GM18868 (cell line): ENCODE data around the gene ZBTB18.

Source experiments
- ATAC-seq: cut with Tn5 transposase; IDR thresholded peaks from one replicate; pipeline ENCODE4 v1.9.1; 2021; ENCODE audit warnings: mild to moderate bottlenecking, moderate library complexity; ENCODE audit not compliant: unreplicated experiment

Gene ZBTB18

DNA sequence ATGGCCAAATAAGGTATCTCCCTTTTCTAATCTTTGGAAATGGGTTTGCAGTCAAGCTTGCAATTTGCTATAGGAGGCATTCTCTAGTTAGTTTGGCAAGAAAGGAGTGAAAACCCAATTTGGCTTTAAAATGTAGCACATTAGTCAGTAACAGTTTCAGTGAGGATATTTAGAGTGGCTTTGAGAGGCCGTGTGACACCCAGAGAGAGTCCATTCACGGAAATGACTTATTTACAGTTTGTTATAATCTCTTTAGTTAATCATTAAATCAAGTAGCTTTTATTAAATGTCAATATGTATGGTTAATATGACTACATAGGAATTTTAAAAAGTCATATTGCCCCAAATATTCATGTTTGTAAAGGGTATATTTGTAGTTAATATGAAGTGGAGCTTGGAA, 9.6 kb downstream of the ZBTB18 start:
- no peak for ATAC-seq

DNA sequence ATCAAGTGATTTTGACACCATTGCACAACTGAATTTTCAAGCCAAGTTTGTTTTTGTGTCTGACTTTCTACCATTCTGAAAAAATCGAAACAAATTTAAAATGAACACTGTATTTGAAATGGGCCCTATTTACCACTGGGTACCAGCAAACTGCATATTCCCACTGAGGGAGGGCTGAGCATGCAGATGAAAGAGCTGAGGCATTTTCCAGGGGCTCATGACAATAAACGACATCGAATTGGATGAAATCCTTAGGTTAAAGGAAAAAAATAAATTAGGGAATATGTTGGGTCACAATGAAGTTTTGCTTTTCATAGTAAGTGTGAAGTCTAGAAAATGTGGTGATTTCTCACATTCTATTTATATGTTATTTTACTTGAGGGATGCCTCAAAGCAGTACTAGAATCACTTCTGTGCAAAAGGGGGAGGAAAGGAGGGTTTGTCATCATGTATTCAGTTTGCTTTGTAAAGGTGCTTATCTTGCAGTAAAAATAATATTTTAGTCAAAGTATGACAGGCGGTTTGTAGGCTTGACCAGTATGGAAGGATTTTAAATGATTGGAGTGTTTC, 11.2 kb downstream of the ZBTB18 start:
- no peak for ATAC-seq

DNA sequence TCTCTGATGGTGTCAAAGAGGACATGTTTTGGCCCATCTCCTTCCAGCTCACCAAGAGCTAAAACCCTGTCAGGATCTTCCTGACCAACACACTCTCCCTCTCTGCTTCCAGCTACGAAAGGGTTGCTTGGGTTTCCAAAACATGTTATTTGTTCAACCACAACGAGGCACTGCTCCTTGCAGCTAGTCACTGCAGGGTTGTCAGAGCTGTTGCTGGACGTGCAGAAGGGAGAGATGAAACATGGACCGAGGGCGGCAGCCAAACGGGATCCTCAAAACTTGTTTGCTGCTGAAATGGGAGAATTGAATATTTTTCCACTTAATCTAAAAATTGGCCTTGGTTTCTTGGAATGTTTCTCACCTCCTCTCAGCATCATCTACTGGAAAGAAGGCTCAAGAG, 12.4 kb downstream of the ZBTB18 start:
- no peak for ATAC-seq

DNA sequence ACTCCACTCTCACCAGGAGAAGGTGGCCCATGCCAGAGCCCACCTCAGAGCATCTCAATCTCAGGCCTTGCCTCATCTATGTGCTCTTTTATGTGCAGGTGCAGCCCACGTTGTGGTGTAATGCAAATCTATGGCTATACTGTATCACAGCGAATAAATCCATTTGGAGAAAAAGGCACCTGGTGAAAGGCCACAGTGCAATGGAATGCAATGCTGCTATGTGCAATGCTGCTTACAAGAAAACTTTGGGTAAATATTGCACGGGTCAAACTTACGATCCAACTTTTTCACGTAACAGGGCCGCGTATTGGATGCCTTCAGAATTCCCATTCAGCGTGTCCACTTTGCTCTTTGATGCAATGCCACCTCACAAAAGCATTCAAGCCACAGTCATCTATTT, 13.5 kb downstream of the ZBTB18 start:
- no peak for ATAC-seq

DNA sequence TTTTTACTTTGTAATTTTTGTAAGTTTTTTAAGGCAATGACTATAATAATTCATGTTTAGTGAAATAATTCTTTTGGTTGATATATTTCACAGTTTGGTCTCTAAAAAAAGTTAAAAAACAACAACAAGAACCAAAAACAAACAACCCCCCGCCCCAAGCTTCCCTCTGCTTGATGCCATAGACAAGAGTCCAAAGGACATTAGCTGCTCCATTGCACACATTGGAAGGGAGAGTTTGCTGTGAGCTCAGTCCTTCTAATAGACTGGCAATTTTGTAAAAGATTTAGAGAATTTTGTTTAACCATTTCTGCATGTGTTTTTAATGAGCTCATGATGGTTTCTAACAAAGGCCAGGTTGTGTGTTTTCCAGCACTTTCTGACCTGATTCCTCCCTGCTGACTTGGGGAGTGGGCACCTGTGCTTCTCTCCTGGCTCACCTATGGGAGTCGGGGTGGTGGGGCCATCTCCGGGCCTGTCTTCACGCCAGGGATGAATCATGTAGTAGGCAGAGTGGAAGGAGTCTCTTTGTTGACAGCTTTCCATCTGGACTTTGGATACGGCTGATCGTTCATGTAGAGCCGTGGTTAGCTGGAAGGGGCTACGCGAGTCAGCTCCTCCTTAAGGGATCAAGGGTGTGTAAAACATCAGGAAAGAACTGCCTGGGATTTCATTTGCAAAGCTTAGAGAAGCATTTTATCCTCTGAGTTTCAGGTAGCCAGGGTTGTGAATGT, 14.1 kb downstream of the ZBTB18 start:
- no peak for ATAC-seq

DNA sequence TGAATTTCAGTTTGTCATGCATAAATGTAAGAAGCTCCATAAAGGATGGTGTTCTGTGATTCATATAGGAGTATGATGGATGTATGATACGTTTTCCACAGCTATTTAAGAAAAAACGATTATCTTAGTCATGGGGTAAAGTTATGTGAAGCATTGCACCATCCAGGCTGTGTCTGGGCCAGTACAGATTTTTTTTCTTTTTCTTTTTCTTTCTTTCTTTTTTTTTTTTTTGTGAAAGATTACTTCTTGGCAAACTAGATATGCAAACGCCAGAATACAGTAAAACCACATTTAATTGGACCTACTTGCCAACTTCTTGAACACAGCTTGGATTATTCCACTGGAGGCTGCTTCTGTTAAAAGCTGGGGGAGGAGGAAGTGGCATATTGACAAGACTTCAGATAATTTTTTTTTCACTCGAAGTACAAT, 14.9 kb downstream of the ZBTB18 start:
- ATAC-seq: no peak

DNA sequence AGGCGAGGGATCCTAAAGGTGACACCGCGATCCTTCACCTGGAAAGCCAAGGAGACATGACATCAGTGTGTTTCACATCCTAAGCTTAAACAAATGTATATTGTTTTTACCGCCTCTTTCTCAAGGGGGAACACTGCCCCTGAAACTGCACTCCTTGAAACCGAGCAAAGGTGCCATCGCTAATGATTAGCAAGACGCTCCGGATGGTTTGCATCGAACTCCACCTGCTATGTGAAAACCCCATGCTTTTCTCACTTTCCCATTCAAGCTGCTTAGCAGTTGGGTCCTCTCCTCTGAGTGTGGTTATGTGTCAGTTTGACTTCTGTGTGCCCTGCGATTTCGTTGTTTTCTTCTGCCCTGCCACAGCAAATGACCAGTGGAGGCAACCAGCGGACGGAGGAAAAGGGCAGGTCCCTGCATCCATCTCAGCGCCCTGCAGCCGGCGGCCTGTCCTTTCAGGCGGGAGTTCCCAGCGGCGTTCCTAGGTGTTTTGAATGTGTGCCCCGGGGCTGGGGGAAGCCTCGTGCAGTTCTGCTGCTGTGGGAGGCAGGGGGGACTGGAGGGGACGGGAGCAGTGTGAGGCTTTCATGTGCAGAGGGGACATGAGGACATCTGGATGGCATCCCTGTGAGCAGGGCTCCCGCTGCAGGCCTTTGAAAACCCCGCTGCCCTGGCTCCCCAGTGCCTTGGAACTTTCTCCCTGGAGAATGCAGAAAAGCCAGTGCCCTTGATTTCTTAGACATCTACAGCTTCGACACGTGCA, 16.1 kb downstream of the ZBTB18 start:
- no peak for ATAC-seq

DNA sequence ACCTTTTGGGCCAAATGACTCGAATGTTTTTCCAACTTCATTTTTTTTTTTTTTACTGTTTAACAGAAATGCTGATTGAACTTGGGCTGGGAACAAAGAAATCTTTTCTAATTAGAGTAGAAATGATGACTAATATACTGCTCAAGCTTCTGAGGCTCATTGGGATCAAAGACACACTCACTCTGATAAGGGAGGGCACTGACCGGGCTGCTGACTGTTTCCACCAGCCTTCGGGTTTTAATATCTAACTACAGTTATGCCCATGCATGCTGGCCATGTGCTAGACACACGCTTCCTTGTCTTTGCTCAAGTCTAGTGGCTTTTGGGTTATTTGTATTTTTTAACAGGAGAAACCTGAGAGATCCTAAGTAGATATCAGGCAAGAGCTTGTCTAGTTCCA, 16.8 kb downstream of the ZBTB18 start:
- ATAC-seq: no peak

DNA sequence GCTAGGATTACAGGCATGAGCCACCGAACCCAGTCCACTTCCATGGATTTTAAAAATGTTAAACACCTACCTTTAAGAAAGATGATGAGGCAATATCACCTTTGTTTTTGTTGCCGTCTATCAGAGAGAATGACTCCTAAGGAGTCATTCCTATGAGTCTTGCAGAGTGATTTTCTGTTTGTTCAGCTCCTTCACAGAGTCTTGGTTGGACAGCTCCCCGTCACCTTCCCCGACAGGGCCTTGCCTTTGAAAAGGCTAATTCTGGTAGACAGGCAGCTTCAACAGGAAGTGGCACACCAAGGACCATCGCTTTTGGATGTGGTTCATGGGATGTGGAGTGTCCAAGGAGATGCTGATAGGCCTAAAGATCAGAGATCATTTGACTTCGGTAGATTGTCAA, 17.5 kb downstream of the ZBTB18 start:
- ATAC-seq: no peak

DNA sequence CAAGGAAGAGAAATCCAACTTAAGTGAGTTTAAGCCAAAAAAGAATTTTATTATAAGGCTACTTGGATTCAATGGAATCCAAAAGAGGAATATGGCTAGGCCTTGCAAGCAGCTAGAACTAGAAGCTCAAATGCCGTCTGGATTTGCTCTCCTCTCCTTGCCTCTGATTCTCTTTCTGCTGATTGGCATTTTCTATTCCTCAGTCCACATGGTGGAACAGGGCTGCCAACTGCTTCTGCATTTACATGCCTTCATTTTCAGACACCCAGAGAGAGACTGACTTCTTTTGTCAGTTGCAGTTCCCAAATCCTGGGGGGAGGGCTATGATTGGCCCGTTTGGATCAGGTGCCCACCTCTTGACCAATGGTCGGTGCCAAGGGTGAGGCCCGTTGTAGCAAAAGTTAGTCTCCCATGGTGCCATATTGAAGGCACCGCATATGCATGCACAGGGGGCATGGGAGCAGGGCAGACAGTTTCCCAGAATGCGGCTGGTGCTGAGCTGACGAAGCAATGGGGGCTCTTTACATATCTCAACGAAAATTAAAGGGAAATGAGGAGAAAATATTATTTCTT, 18.3 kb downstream of the ZBTB18 start:
- no peak for ATAC-seq

DNA sequence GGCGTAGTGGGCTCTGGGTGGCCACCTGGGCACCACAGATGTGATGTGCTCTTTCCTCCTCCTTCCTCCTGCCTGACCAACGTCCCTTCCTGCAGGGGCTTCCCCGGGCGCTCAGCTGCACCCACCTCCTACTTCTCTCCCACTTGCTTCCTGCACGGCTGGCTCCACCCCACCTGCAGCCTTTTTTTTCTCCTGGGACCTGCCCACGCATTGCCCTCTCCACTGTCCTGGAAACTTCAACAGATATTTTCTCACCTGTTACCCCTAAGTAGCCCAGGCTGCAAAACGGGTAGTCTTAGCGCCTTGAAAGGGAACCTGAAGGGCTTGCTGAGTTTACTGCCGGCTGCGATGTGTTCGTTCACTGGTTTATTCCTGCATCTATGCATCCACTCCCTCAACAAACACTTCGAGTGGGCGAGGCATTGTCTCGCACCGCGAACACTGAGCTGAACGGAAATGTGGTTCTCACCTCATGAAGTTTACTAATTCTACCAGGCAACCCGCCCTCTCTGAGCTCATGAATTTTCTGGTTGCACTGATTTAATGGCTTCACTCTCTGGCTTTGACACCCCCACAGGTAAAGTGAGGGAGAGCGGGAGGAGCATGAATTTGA, 23.6 kb downstream of the ZBTB18 start:
- peak; percentile 74 for ATAC-seq

DNA sequence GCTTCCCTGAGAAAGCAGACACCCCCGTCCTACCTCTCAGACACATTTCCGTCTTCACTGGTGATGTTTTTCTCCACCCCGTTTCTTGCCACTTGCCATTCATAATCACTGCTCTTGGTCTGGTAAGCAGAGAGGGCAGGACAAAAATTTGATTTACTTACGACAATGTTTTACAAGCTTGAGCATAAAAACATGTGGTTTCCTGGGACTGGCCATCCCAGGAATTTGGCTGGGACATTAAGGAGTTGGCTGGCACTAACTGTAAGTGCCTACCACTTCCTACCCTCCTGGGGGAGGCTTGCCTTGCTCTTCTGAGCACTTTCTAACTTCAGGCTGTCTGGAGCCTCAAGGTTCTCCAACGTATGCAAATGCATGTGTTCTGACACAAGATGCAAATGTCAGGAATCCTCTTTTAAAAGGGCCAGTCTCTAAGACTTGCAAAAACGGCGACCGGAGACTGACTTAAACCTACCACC, 24.2 kb downstream of the ZBTB18 start:
- peak; percentile 23 for ATAC-seq

DNA sequence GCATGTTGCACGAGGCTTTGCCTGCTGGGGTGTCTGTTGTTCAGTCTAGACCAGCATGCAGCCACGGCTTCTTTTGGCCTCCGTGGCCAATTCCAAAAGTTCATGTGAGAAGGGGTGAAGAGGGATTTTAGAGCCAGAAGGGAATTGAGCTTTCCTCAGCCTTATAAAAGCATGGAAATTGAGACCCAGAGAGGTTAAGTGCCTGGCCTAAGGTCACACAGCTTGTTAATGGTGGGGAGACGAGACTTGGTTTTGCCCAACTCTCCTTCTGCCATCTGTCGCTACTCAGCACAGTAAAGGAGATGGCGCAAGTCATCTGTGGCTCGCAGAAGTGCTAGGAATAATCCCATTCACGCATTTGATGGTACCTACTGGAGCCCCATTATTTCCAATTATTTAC, 25.7 kb downstream of the ZBTB18 start:
- no peak for ATAC-seq

DNA sequence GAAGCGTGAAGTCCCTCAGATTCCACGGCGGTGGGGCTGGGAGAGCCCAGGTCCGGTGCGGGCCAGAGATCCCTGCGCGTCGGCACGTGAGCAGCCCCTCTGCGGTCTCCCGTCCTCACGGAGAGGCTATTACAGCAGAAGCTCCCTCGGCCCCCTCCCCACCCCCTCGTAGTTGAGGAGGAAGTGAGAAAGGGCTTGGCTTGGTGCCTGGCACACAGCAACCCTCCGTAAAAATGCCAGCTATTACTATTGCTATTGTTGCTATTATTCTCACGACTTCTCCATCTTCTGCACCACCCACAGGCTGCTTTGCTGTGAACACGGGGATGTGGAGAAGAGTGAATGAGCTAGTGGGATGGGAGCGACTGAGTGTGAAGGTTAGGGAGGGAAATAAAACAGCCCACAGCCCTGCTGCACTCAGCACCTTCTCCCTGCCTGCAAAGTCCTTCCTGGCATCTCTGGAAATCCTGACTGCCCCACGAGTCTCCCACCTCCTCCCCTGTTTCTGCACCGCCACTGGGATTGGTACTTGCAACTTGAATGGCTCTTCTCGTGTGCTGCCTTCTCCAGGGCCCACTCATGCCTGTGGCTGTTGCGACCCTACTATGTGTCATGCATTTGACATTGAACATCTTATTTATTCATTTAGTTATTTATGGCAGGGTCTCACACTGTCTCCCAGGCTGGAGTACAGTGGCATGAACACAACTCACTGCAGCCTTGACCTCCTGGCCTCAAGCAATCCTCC, 26.6 kb downstream of the ZBTB18 start:
- no peak for ATAC-seq

DNA sequence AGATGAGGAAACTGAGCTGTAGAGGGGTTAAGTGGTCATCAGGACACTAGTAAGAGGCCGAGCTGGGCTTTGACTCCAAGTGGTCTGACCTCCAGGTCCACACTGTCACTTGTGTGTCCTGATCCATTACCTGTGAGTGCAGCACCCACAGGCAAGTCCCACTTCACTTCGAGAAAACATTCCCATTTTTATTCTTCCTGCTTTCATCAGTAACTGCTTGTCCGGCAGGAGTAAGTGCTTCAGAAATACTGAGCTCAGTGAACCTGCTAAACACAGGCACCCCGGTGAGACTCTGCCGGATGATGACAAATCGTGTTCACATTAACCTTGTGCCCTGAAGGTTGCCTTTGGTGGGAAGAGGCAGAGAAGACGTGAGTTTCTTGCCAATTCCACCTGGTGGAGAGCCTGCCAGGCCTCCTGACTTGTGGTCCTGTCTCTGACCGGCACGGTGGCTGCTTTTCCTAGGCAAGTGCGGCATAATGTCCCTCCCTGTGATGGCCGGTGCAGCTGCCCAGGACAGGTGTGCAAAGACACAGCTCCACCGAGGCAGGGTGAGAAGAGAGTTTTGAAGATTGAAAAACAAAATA, 29.4 kb downstream of the ZBTB18 start:
- ATAC-seq: no peak

DNA sequence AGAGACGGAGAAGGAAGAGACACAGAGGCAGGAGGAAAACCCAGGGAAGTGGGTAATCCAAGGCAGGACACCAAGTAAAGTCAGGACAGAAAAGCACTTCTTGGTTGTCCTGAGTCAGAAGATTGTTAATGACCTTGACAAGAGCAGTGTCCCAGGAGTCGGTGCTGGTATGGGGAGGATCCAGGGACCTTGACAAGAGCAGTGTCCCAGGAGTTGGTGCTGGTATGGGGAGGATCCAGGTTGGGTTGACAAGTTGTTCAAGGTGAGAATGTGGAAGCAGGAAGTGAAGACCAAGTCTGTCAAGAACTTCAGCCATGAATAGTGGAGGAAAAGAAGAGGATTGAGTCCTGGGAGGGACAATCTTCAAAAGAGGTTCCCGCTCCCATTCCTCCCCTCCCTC, 31.9 kb downstream of the ZBTB18 start:
- ATAC-seq: no peak

DNA sequence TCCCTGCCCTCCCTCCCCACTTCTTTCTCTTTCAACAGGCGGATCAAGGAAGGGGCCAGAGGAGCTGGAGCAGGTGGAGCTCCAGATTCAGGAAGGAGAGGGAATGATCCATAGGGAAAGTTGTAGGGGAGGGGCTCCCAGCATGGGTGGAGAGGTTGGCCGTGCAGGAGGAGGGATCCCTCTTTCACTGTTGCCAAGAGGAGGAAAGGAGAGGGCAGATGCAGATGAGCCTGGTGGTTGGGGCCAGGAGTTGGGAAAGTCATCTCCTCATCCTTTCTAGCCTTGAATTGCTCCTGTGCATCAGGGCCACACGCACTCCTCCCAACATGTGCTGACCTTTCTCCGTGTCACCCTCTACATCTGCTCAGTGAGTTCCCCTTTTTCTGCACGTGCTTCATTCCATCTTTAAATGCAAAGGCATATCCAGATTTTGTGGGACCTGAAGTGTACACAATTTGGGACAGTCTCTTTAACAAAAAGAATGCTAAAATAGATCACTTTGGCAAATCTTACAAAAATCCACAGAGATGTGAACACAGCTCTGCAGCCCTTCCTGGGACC, 32.4 kb downstream of the ZBTB18 start:
- ATAC-seq: no peak

DNA sequence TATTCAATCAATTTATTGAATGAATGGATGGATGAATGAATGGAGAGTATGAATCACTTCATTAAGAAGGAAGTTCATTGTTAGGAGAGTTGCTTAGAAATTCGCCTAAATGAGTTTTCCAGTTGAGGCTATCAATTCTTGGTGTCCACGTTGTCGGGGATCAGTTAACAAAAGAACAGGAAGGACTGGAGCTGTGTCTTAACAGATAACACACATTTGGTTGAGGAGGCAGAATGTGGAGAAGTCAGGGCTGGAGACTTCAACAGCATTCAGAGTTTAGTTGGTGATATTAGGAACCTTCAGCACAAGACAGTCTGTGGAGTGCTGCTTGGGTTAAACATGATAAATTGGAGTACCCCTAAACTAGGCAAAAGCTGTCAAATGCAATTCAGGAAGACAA, 33.7 kb downstream of the ZBTB18 start:
- no peak for ATAC-seq

DNA sequence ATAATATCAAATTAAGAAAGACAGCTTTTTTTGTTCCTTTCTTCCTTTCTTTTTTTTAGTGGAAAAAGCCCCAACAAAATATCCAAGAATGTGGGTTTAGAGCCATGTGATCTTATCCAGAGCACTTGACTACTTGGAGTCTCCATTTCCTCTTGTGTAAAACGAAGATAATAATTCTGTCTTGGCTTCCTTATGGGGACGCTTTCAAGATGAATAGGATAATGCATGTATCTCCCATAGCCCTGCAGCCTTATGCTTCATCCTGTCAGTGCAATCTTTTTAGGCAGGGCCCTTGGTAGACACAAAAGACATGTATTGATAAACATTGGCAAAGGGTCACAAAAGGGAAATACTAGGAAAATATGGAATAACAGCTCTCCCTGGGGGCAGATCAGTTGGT, 34.8 kb downstream of the ZBTB18 start:
- no peak for ATAC-seq

DNA sequence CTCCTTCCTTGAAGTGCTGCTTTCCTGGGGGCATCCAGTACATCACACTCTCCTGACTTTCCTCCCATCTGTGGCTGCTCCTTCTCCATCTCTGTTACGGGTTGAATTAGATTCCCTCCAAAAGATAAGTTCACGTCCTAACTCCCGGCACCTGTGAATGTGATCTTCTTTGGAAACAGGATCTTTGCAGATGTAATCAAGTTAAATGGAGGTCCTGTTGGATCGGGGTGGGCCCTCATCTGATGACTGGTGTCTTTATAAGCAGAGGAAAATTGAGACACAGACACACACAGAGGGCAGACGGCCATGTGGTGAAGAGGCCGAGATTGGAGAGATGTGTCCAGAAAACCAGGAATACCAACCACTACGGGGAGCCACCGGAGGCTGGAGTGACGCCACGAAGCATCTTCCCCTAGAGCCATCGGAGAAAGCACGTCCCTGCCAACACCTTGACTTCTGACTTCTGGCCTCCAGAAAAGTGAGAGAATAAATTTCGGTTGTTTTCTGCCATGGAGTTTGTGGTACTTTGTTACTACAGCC, 36.0 kb downstream of the ZBTB18 start:
- ATAC-seq: no peak
